GM12872 (cell line): ENCODE results near the gene CACNA2D4.

Source experiments
- TF ChIP-seq, protein P1 (sequence below): IDR thresholded peaks from 3 replicates; pipeline ENCODE4 v1.5.1; 2011; ENCODE audit warnings: low read depth, mild to moderate bottlenecking, low read length, moderate library complexity; ENCODE audit not compliant: insufficient read depth

The CACNA2D4 gene

DNA sequence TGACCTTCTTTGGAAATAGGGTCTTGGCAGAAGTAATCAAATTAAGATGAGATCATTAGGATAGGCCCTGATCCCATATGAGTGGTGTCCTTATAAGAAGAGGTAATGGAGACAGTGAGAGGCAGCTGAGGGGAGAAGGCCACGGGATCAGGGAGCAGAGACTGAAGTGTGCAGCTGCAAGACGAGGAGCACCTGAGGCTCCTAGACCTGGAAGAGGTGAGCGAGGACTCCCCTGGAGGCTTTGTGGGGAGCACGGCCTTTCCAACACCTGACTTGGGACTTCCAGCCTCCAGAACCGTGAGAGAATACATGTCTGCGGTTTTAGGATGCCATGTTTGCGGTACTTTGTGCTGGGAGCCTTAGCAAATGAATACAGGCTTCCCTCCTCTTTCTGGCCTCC lies 60.6 kb downstream of the CACNA2D4 start:
- TF ChIP-seq, protein P1, sequence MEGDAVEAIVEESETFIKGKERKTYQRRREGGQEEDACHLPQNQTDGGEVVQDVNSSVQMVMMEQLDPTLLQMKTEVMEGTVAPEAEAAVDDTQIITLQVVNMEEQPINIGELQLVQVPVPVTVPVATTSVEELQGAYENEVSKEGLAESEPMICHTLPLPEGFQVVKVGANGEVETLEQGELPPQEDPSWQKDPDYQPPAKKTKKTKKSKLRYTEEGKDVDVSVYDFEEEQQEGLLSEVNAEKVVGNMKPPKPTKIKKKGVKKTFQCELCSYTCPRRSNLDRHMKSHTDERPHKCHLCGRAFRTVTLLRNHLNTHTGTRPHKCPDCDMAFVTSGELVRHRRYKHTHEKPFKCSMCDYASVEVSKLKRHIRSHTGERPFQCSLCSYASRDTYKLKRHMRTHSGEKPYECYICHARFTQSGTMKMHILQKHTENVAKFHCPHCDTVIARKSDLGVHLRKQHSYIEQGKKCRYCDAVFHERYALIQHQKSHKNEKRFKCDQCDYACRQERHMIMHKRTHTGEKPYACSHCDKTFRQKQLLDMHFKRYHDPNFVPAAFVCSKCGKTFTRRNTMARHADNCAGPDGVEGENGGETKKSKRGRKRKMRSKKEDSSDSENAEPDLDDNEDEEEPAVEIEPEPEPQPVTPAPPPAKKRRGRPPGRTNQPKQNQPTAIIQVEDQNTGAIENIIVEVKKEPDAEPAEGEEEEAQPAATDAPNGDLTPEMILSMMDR, result no peak

DNA sequence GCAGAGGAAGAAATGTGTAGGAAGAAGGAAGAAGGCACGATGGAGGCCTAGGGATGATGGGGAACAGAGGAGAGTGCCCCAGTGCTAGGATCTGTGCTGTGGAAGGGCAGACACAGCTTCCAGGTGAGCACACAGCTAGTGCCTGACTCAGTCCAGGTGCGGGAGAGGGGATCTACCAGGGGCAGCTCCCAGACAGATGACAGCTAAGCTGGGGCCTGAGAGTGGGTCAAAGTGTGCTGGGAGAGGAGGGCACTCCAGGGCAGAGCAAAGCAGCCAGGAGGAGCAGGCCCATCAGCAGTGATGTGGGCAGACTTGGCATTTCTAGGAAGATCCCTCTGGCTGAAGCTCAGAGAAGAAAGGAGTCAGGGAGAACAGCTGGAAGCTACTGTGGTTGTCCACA lies 61.4 kb downstream of the CACNA2D4 start:
- TF ChIP-seq, protein P1, result no peak

DNA sequence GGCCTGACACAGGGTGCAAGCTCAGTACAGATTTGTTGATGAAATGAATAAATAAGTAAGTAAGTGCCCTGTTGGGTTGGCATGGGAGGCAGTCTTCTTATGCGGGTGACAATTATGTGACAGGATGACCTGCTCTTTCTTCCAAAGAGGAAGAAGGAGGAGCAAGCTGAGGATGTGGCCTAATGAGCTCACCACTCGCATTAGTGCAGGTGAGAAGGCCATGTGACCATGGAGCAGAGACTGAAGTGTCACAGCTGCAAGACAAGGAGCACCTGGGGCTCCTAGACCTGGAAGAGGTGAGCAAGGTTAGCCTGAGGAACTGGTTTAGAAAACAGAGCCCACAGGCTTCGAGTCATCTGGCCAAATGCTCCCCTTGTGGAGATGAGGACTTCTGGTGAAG lies 63.2 kb downstream of the CACNA2D4 start:
- TF ChIP-seq, protein P1, result no peak

DNA sequence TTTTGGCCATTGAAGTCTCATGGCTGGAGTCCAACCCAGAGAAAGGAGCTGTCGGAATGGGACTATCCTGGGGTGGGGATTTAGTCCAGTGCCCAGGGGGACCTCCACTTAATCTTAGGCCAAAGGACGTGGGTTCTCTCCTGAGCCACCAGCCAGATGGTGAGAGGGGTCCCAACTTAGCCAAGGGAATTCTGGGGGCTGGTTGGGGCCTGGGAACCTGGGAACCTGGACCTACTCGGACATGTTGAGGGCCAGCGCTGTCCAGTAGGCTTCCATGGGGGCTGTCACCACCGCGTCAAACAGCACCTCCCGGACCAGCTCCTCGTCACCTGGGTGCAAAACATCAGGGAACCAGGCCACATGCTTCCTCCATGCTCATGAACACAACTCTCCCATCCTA lies 64.7 kb downstream of the CACNA2D4 start:
- TF ChIP-seq, protein P1, result no peak

DNA sequence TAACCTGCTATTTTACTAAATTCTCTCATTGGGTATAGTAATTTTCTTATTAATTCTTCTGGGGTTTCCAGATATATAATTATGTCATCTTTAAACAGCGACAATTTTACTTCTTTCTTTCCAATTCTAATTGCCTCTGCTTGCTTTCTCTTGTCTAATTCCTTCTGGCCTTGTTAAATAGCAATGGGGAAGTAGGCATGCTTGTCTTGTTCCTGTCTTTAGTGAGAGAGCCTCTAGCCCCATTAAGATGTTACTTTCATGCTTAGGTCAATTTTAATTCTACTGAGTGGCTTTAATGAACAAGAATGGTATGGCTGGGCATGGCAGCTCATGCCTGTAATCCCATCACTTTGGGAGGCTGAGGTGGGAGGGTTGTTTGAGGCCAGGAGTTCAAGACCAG lies 66.4 kb downstream of the CACNA2D4 start:
- TF ChIP-seq, protein P1, result no peak

DNA sequence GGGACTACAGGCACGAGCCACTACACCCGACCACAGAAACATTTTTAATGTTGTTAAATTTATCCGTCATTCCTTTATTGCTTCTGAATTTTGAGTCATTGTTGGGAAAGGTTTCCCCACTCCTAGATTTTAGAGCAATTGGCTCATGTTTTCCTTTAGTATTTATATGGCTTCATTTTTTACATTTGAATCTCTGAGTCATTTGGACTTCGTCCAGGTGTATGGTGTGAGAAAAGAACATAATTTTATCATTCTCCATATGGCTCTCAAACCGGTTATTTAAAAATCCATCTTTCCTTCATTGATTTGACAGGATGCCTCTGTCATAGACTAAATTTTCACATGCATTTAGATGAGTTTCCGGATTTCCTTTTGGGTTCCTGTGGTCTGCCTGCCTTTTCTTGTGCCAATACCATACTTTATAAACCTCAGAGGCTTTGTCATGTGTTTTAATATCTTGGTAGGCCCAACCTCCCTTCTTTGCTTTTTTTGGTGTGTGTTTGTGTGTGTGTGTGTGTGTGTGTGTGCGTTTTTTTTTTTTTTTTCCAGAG lies 67.2 kb downstream of the CACNA2D4 start:
- TF ChIP-seq, protein P1, result no peak

DNA sequence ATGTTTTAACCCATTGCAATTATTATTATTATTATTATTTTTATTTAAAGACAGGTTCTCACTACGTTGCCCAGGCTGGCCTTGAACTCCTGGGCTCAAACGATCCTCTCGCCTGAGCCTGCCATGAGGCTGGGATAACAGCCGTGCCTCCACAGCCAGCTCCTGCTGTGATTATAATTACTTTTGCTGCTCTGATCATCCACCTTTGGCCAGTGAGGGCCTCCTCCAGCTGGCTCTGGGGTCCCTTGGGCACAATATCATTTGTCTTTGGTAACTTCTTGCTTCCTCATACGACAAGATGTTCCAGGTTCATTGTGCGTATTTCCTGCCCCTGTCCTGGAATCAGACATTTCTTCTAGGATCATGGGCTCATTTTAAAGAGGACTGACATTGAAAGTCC lies 69.7 kb downstream of the CACNA2D4 start:
- TF ChIP-seq, protein P1, result no peak
